ENCODE measurements around the gene SMPDL3A.

The SMPDL3A gene

GRCh38 chr6:122808121-122808885, 19.2 kb downstream of the SMPDL3A start:
- no peak for DNase-seq

GRCh38 chr6:122809001-122809400, 19.9 kb downstream of the SMPDL3A start:
- no peak for DNase-seq

GRCh38 chr6:122809691-122810090, 20.6 kb downstream of the SMPDL3A start:
- DNase-seq = no peak

GRCh38 chr6:122810189-122810588, 21.1 kb downstream of the SMPDL3A start:
- no peak for DNase-seq

GRCh38 chr6:122817358-122817757, 28.3 kb downstream of the SMPDL3A start:
- no peak for DNase-seq

- DNase-seq = no peak
Observed at GRCh38 chr6:122817766-122818165, 28.7 kb downstream of the SMPDL3A start.

GRCh38 chr6:122818866-122819265, 29.8 kb downstream of the SMPDL3A start:
- no peak for DNase-seq

GRCh38 chr6:122821095-122821494, 32.0 kb downstream of the SMPDL3A start:
- DNase-seq = no peak

GRCh38 chr6:122825163-122825562, 36.1 kb downstream of the SMPDL3A start:
- no peak for DNase-seq

GRCh38 chr6:122829456-122829855, 40.4 kb downstream of the SMPDL3A start:
- DNase-seq = no peak

GRCh38 chr6:122831511-122831910, 42.5 kb downstream of the SMPDL3A start:
- DNase-seq = no peak

GRCh38 chr6:122832459-122832858, 43.4 kb downstream of the SMPDL3A start:
- no peak for DNase-seq

GRCh38 chr6:122833021-122833491, 44.0 kb downstream of the SMPDL3A start:
- DNase-seq = no peak

GRCh38 chr6:122838060-122838780, 49.2 kb downstream of the SMPDL3A start:
- no peak for DNase-seq

- DNase-seq = no peak
Observed at GRCh38 chr6:122839472-122839871, 50.4 kb downstream of the SMPDL3A start.

GRCh38 chr6:122839906-122840305, 50.8 kb downstream of the SMPDL3A start:
- no peak for DNase-seq

- no peak for DNase-seq
Observed at GRCh38 chr6:122845464-122845863, 56.4 kb downstream of the SMPDL3A start.

GRCh38 chr6:122845916-122846612, 57.0 kb downstream of the SMPDL3A start:
- DNase-seq = no peak

GRCh38 chr6:122853259-122853995, 64.4 kb downstream of the SMPDL3A start:
- no peak for DNase-seq

Data from activated gamma-delta T cell (primary cell).